ENCODE measurements around the gene FRMD5. TPM values are rescaled to one million over a fixed set of nuclear protein-coding genes. Genes with fewer than 3 reads are reported as not detected.
"Not testable (repeated sequence)": the region's sequence is repeated elsewhere in the genome, so short reads cannot be mapped to it uniquely, and the experiment has no call there.

Gene FRMD5
- total and polyA plus RNA-seq, 7 donors: under 0.01 to 0.01 TPM; not detected in 5

DNA sequence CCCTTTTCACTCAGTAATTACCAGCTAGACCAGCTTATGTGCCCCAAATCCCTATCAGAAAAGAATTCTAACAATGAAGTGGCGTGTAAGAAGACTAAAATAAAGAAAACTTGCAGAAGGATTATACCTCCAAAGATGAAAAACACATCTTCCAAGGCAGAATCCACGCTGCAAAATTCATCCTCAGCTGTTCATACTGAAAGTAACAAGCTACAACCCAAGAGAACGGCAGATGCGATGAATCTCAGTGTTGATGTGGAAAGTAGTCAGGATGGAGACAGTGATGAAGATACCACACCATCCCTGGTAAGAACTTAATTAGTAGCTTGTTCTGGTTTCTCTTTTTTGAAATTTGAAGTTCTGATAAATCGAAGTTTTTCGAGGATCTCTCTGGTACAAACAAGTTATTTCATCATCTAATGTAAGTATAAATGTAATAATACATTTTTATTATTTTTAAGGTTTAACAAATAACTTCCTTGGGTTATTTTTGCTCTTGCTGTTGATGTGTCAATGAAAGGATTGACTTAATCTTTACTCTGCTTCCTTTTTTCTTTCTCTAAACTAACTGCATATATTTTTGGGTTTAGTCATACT is 366.9 kb downstream of the FRMD5 start:
- 44 to 50% (median 47%) methylated on average over 6 of the region's 6 CpGs for WGBS, 3 donors
- Histone ChIP-seq H3K9me3 (no peaks in the 10 kb centered on the region), H3K27me3 (ENCODE audit: insufficient read depth in 3 of 3, low read length in 2 of 3) (peaks cover 0 to 20% (median 2%) of the 10 kb centered on the region in 3 donors), H3K4me3 (no peak overlapping the region), H3K27ac (no peak overlapping the region), H3K4me1 (peaks cover 14% of the 10 kb centered on the region), H3K36me3 (ENCODE audit: insufficient read depth in 1 of 2, low read depth in 1 of 2) (no peaks in the 10 kb centered on the region)
- DNase-seq (no peak), ATAC-seq (no peak)
- intact Hi-C loops (cut with DNase I): no loop called here
- TF ChIP-seq CTCF (IDR thresholded peaks at IDR 0.05): no peak

DNA sequence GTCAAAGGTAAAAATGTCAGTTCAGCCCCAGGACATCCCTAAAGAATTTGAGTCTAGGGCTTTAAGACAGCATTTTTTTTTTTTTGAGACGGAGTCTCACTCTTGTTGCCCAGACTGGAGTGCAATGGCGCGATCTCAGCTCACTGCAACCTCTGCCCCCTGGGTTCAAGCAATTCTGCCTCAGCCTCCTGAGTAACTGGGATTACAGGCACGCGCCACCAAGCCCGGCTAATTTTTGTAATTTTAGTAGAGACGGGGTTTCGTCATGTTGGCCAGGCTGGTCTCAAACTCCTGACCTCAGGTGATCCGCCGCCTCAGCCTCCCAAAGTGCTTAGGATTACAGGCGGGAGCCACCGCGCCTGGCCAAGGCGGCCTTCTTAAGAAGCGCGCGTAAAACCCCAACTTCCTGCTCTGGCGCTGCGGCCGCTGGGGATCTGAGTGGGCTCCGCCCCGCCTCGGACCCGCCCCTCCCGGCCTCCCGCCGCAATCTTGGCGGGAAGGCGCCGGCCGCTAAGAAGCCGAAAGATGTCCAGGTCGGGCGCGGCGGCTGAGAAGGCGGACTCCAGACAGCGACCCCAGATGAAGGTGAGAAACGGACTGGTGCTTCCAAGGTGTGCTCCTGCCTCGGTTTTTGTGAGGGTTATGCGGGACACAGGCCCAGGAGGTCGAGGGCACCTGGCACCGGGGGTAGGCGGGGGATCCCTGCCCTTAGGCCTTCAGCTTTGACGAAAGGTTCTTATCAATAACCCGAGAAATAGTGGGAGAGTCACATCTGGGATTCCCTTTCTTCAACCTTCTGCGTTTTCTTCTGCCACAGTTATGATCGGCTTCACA is 368.3 kb downstream of the FRMD5 start, which contains the start of gene WDR76:
WDR76 (plus strand) TSS at position 495 of the 834 bp plus-strand sequence; CDS start at position 526, 31 bp downstream.
- no peaks in the 10 kb centered on the region for H3K36me3 ChIP-seq (ENCODE audit: insufficient read depth in 1 of 2, low read depth in 1 of 2)
- H3K4me1 ChIP-seq: peaks cover 20% of the 10 kb centered on the region
- H3K27ac ChIP-seq: peak within 1 kb of the TSS; percentile 50
- 3 to 4% (median 3%) methylated on average over 47 to 48 of the region's 48 CpGs for WGBS, 3 donors
- peak within 1 kb of the TSS; percentile 64 for H3K4me3 ChIP-seq
- DNase-seq (peak; percentile 79 to 86), ATAC-seq (no peak)
- H3K27me3 ChIP-seq (ENCODE audit: insufficient read depth in 3 of 3, low read length in 2 of 3): peaks cover 0 to 20% (median 2%) of the 10 kb centered on the region in 3 donors
- no peaks in the 10 kb centered on the region for H3K9me3 ChIP-seq
- intact Hi-C loops (cut with DNase I): no loop called here
- TF ChIP-seq CTCF (IDR thresholded peaks at IDR 0.05): no peak

DNA sequence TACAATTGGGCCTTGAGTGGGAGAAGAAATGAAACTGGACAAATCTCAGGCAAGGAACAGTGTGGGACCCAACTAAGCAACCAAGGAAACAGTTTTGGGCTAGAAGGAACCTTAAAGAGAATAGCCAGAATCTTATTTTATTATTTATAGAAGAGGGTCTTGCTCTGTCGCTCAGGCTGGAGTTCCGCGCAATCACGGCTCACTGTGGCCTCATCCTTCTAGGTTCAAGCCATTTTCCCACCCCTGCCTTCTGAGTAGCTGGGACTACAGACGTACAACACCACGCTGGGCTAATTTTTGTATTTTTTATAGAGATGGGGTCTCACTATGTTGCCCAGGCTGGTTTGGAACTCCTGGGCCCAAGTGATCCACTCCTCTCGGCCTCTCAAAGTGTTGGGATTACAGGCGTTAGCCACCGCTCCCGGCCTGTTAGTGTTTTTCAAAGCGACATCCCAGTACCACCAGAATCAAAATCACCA is 369.0 kb downstream of the FRMD5 start:
- peak overlapping the region; percentile 64 for H3K4me3 ChIP-seq
- TF ChIP-seq CTCF (IDR thresholded peaks at IDR 0.05): no peak
- intact Hi-C loops (cut with DNase I): no loop called here

DNA sequence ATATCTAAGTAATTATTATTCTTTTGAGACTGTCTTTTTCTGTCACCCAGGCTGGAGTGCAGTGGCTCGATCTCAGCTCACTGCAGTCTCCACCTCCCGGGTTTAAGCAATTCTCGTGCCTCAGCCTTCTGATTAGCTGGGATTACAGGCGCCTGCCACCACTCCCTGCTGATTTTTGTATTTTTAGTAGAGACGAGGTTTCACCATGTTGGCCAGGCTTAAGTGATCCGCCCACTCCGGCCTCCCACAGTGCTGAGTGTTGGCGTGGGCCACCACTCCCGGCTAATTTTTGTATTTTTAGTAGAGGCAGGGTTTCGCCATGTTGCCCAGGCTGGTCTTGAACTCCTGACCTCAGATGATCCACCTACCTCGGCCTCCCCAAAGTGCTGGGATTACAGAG is 369.8 kb downstream of the FRMD5 start:
- intact Hi-C loops (cut with DNase I); H3K9me3 ChIP-seq; H3K4me3 ChIP-seq; H3K36me3 ChIP-seq (ENCODE audit: insufficient read depth in 1 of 2, low read depth in 1 of 2); H3K27ac ChIP-seq; DNase-seq; ATAC-seq: not testable (repeated sequence)
- H3K27me3 ChIP-seq (ENCODE audit: insufficient read depth in 3 of 3, low read length in 2 of 3): peaks cover 0 to 20% (median 2%) of the 10 kb centered on the region in 3 donors
- H3K4me1 ChIP-seq: peaks cover 20% of the 10 kb centered on the region
- WGBS, 3 donors: 91 to 95% (median 93%) methylated on average over 11 of the region's 11 CpGs

More for the DNA sequence above, 369.0 kb downstream of the FRMD5 start:
- H3K27ac ChIP-seq: no peak overlapping the region
- WGBS, 3 donors: 96% methylated on average over 11 of the region's 11 CpGs
- peaks cover 20% of the 10 kb centered on the region for H3K4me1 ChIP-seq
- H3K9me3 ChIP-seq: no peaks in the 10 kb centered on the region
- no peaks in the 10 kb centered on the region for H3K36me3 ChIP-seq (ENCODE audit: insufficient read depth in 1 of 2, low read depth in 1 of 2)
- DNase-seq (no peak), ATAC-seq (no peak)
- peaks cover 0 to 20% (median 2%) of the 10 kb centered on the region in 3 donors for H3K27me3 ChIP-seq (ENCODE audit: insufficient read depth in 3 of 3, low read length in 2 of 3)

Measured in psoas muscle (tissue), 8 donors.